Activated CD8-positive, alpha-beta T cell treated with anti-CD3 and anti-CD28 coated beads, Interleukin-2, amount 10 ng/mL, durations not matched to agents 7 days and 5 days (primary cell): ENCODE results near the gene ARPP21. TPM values are rescaled to one million over a fixed set of nuclear protein-coding genes. Genes with fewer than 3 reads are reported as not detected.
A peak's percentile ranks its signal among the peaks of the same experiment; 100 is the strongest.

ENCODE experiments used
- ATAC-seq: fragments of 150-1000 bp; cut with Tn5 transposase; one replicate; pipeline ENCODE4 v1.10.0; 2021; ENCODE audit warnings: moderate library complexity
- CTCF ChIA-PET: fragments of 350-600 bp; sonication (Branson Sonifier 250); formaldehyde crosslinking; loops from one replicate; lab custom pipeline; 2021; ENCODE audit warnings: antibody characterized with exemption; lab: Charles Lee
- POLR2A ChIA-PET: fragments of 350-600 bp; sonication (Branson Sonifier 250); formaldehyde crosslinking; loops from one replicate; lab custom pipeline; 2021; ENCODE audit warnings: antibody characterized with exemption; lab: Charles Lee
- DNase-seq: peaks from one replicate; pipeline ENCODE4 v3.0.0-alpha.2; 2020
- H3K27ac Mint-ChIP-seq: one replicate; pipeline ENCODE4 v1.8.0; 2021; ENCODE audit warnings: mild to moderate bottlenecking, mixed read lengths
- H3K27me3 Mint-ChIP-seq: one replicate; pipeline ENCODE4 v1.8.0; 2021; ENCODE audit warnings: low read depth, mixed read lengths
- H3K36me3 Mint-ChIP-seq: one replicate; pipeline ENCODE4 v1.8.0; 2021; ENCODE audit warnings: low read depth, mixed read lengths
- H3K4me1 Mint-ChIP-seq: one replicate; pipeline ENCODE4 v1.8.0; 2021; ENCODE audit warnings: low read depth, mixed read lengths
- H3K4me3 Mint-ChIP-seq: one replicate; pipeline ENCODE4 v1.8.0; 2021; ENCODE audit warnings: mild to moderate bottlenecking, mixed read lengths
- H3K9me3 Mint-ChIP-seq: one replicate; pipeline ENCODE4 v1.8.0; 2022; ENCODE audit warnings: mixed read lengths; ENCODE audit not compliant: insufficient read depth
- total RNA-seq, 2 experiments: library from RNA; stranded (reverse); gene quantifications; one replicate each; pipeline ENCODE4 v1.2.3, GENCODE V29; 2021

Gene ARPP21
- total RNA-seq, 2 experiments from 2014 or later: not detected

GRCh38 chr3:35633332-35634124 lies 5.8 kb upstream of the ARPP21 start:
- no peak overlapping the region for H3K4me3 Mint-ChIP-seq
- H3K4me1 Mint-ChIP-seq: no peaks in the 10 kb centered on the region
- ATAC-seq (no peak), DNase-seq (no peak)
- H3K27ac Mint-ChIP-seq: no peak overlapping the region
- ChIA-PET POLR2A (no interaction called here), CTCF (no interaction called here)
- peaks cover 7% of the 10 kb centered on the region for H3K27me3 Mint-ChIP-seq
- H3K36me3 Mint-ChIP-seq: no peaks in the 10 kb centered on the region
- peaks cover 2% of the 10 kb centered on the region for H3K9me3 Mint-ChIP-seq

- H3K27ac Mint-ChIP-seq: no peak overlapping the region
- H3K4me3 Mint-ChIP-seq: no peak overlapping the region
- H3K9me3 Mint-ChIP-seq: peaks cover 2% of the 10 kb centered on the region
- POLR2A ChIA-PET: no interaction called here
- ATAC-seq (no peak), DNase-seq (no peak)
- no peaks in the 10 kb centered on the region for H3K36me3 Mint-ChIP-seq
- CTCF ChIA-PET: no interaction called here
- H3K27me3 Mint-ChIP-seq: peaks cover 23% of the 10 kb centered on the region
- H3K4me1 Mint-ChIP-seq: peaks cover 4% of the 10 kb centered on the region
These were observed 3.9 kb upstream of the ARPP21 start for GRCh38 chr3:35635407-35635806.

GRCh38 chr3:35635926-35636683 lies 3.2 kb upstream of the ARPP21 start:
- H3K27me3 Mint-ChIP-seq: peaks cover 29% of the 10 kb centered on the region
- no peaks in the 10 kb centered on the region for H3K36me3 Mint-ChIP-seq
- peaks cover 2% of the 10 kb centered on the region for H3K9me3 Mint-ChIP-seq
- ATAC-seq (no peak), DNase-seq (no peak)
- H3K27ac Mint-ChIP-seq: no peak overlapping the region
- POLR2A ChIA-PET: no interaction called here
- CTCF ChIA-PET: no interaction called here
- H3K4me3 Mint-ChIP-seq: no peak overlapping the region
- peaks cover 4% of the 10 kb centered on the region for H3K4me1 Mint-ChIP-seq

- ATAC-seq: no peak
- CTCF ChIA-PET: no interaction called here
- Mint-ChIP-seq H3K36me3 (no peaks in the 10 kb centered on the region), H3K4me3 (peak overlapping the region; percentile 18), H3K4me1 (peaks cover 4% of the 10 kb centered on the region), H3K27me3 (peaks cover 32% of the 10 kb centered on the region), H3K9me3 (peaks cover 2% of the 10 kb centered on the region), H3K27ac (no peak overlapping the region)
- DNase-seq: no peak
- POLR2A ChIA-PET: no interaction called here
These were observed 910 bp upstream of the ARPP21 start for GRCh38 chr3:35638251-35638979.

GRCh38 chr3:35638980-35639253 lies 408 bp upstream of the ARPP21 start:
- Mint-ChIP-seq H3K4me1 (peaks cover 4% of the 10 kb centered on the region), H3K36me3 (no peaks in the 10 kb centered on the region), H3K27me3 (peaks cover 32% of the 10 kb centered on the region), H3K27ac (no peak overlapping the region), H3K9me3 (peaks cover 2% of the 10 kb centered on the region), H3K4me3 (peak overlapping the region; percentile 18)
- no peak for DNase-seq
- ATAC-seq: no peak
- ChIA-PET POLR2A (no interaction called here), CTCF (no interaction called here)

- Mint-ChIP-seq H3K4me1 (peaks cover 4% of the 10 kb centered on the region), H3K36me3 (no peaks in the 10 kb centered on the region), H3K4me3 (no peak overlapping the region), H3K27me3 (peaks cover 35% of the 10 kb centered on the region), H3K27ac (no peak overlapping the region), H3K9me3 (peaks cover 2% of the 10 kb centered on the region)
- DNase-seq (no peak), ATAC-seq (no peak)
- ChIA-PET POLR2A (no interaction called here), CTCF (no interaction called here)
These were observed 1.2 kb downstream of the ARPP21 start for GRCh38 chr3:35640190-35641165.

GRCh38 chr3:35641331-35641730 lies 2.0 kb downstream of the ARPP21 start:
- ChIA-PET CTCF (no interaction called here), POLR2A (no interaction called here)
- Mint-ChIP-seq H3K36me3 (no peaks in the 10 kb centered on the region), H3K4me3 (no peak overlapping the region), H3K4me1 (peaks cover 4% of the 10 kb centered on the region), H3K27me3 (peaks cover 35% of the 10 kb centered on the region), H3K9me3 (peaks cover 2% of the 10 kb centered on the region), H3K27ac (no peak overlapping the region)
- ATAC-seq (no peak), DNase-seq (no peak)

- no peak for DNase-seq
- peaks cover 35% of the 10 kb centered on the region for H3K27me3 Mint-ChIP-seq
- peaks cover 4% of the 10 kb centered on the region for H3K4me1 Mint-ChIP-seq
- H3K4me3 Mint-ChIP-seq: no peak overlapping the region
- H3K36me3 Mint-ChIP-seq: no peaks in the 10 kb centered on the region
- ChIA-PET CTCF (no interaction called here), POLR2A (no interaction called here)
- H3K27ac Mint-ChIP-seq: no peak overlapping the region
- ATAC-seq: no peak
- H3K9me3 Mint-ChIP-seq: peaks cover 2% of the 10 kb centered on the region
These were observed 2.7 kb downstream of the ARPP21 start for GRCh38 chr3:35641920-35642527.

GRCh38 chr3:35643495-35643894 lies 4.2 kb downstream of the ARPP21 start:
- ChIA-PET POLR2A (no interaction called here), CTCF (no interaction called here)
- Mint-ChIP-seq H3K4me3 (no peak overlapping the region), H3K27ac (no peak overlapping the region), H3K4me1 (peaks cover 4% of the 10 kb centered on the region), H3K27me3 (peaks cover 28% of the 10 kb centered on the region), H3K36me3 (no peaks in the 10 kb centered on the region), H3K9me3 (no peaks in the 10 kb centered on the region)
- DNase-seq (no peak), ATAC-seq (no peak)

GRCh38 chr3:35644451-35644850 lies 5.1 kb downstream of the ARPP21 start:
- Mint-ChIP-seq H3K27ac (no peak overlapping the region), H3K36me3 (no peaks in the 10 kb centered on the region), H3K9me3 (no peaks in the 10 kb centered on the region), H3K27me3 (peaks cover 21% of the 10 kb centered on the region), H3K4me1 (peaks cover 4% of the 10 kb centered on the region), H3K4me3 (no peak overlapping the region)
- ChIA-PET POLR2A (no interaction called here), CTCF (no interaction called here)
- DNase-seq (no peak), ATAC-seq (no peak)

- Mint-ChIP-seq H3K4me3 (no peak overlapping the region), H3K27ac (no peak overlapping the region), H3K9me3 (no peaks in the 10 kb centered on the region), H3K36me3 (no peaks in the 10 kb centered on the region), H3K27me3 (peaks cover 14% of the 10 kb centered on the region), H3K4me1 (no peaks in the 10 kb centered on the region)
- POLR2A ChIA-PET: no interaction called here
- ATAC-seq: no peak
- CTCF ChIA-PET: no interaction called here
- DNase-seq: no peak
These were observed 5.9 kb downstream of the ARPP21 start for GRCh38 chr3:35645189-35645588.
